Measurements from ENCODE around the gene CNTN6.

Gene CNTN6

GRCh38 chr3:1091286-1091685, 1.5 kb upstream of the CNTN6 start:
- H3K27me3 ChIP-seq: no peaks in the 10 kb centered on the region
- H3K9ac ChIP-seq: no peak overlapping the region
- H3K4me1 ChIP-seq: no peaks in the 10 kb centered on the region
- no peaks in the 10 kb centered on the region for H3K9me3 ChIP-seq
- no peak overlapping the region for H3K27ac ChIP-seq
- H4K20me1 ChIP-seq: no peaks in the 10 kb centered on the region
- H3K36me3 ChIP-seq: no peaks in the 10 kb centered on the region
- TF ChIP-seq Cebpa-rat (IDR thresholded peaks at IDR 0.05): no peak
- H3K4me3 ChIP-seq: no peak overlapping the region
- H3K4me2 ChIP-seq: no peak overlapping the region

GRCh38 chr3:1092061-1092460, 763 bp upstream of the CNTN6 start:
- no peak overlapping the region for H3K4me2 ChIP-seq
- H3K9ac ChIP-seq: no peak overlapping the region
- H3K4me1 ChIP-seq: no peaks in the 10 kb centered on the region
- H3K27ac ChIP-seq: no peak overlapping the region
- no peaks in the 10 kb centered on the region for H3K9me3 ChIP-seq
- H3K4me3 ChIP-seq: no peak overlapping the region
- TF ChIP-seq Cebpa-rat (IDR thresholded peaks at IDR 0.05): no peak
- no peaks in the 10 kb centered on the region for H4K20me1 ChIP-seq
- no peaks in the 10 kb centered on the region for H3K27me3 ChIP-seq
- H3K36me3 ChIP-seq: no peaks in the 10 kb centered on the region

GRCh38 chr3:1093217-1093616, 393 bp downstream of the CNTN6 start:
- no peak overlapping the region for H3K27ac ChIP-seq
- TF ChIP-seq Cebpa-rat (IDR thresholded peaks at IDR 0.05): no peak
- no peaks in the 10 kb centered on the region for H3K4me1 ChIP-seq
- no peak overlapping the region for H3K4me3 ChIP-seq
- H3K9me3 ChIP-seq: no peaks in the 10 kb centered on the region
- no peak overlapping the region for H3K9ac ChIP-seq
- H3K4me2 ChIP-seq: no peak overlapping the region
- no peaks in the 10 kb centered on the region for H4K20me1 ChIP-seq
- no peaks in the 10 kb centered on the region for H3K36me3 ChIP-seq
- no peaks in the 10 kb centered on the region for H3K27me3 ChIP-seq

- no peak for TF ChIP-seq Cebpa-rat (IDR thresholded peaks at IDR 0.05)
- H3K4me2 ChIP-seq: no peak overlapping the region
- H3K27ac ChIP-seq: no peak overlapping the region
Observed at GRCh38 chr3:1103525-1103924, 10.7 kb downstream of the CNTN6 start.

GRCh38 chr3:1117843-1118473, 25.1 kb downstream of the CNTN6 start:
- Histone ChIP-seq H3K4me3 (no peak overlapping the region), H3K9me3 (no peaks in the 10 kb centered on the region), H4K20me1 (no peaks in the 10 kb centered on the region), H3K27me3 (no peaks in the 10 kb centered on the region), H3K36me3 (no peaks in the 10 kb centered on the region), H3K4me1 (no peaks in the 10 kb centered on the region), H3K4me2 (no peak overlapping the region), H3K27ac (no peak overlapping the region), H3K9ac (no peak overlapping the region)
- TF ChIP-seq Cebpa-rat (IDR thresholded peaks at IDR 0.05): no peak

More at GRCh38 chr3:1103525-1103924, 10.7 kb downstream of the CNTN6 start:
- H3K4me1 ChIP-seq: no peaks in the 10 kb centered on the region
- no peaks in the 10 kb centered on the region for H3K9me3 ChIP-seq
- H3K27me3 ChIP-seq: no peaks in the 10 kb centered on the region
- H3K9ac ChIP-seq: no peak overlapping the region
- H3K36me3 ChIP-seq: no peaks in the 10 kb centered on the region
- H4K20me1 ChIP-seq: no peaks in the 10 kb centered on the region
- no peak overlapping the region for H3K4me3 ChIP-seq

- no peak for TF ChIP-seq Cebpa-rat (IDR thresholded peaks at IDR 0.05)
- H4K20me1 ChIP-seq: no peaks in the 10 kb centered on the region
- no peaks in the 10 kb centered on the region for H3K4me1 ChIP-seq
- no peak overlapping the region for H3K4me2 ChIP-seq
- no peak overlapping the region for H3K27ac ChIP-seq
- no peaks in the 10 kb centered on the region for H3K9me3 ChIP-seq
- H3K36me3 ChIP-seq: no peaks in the 10 kb centered on the region
- no peak overlapping the region for H3K9ac ChIP-seq
- H3K4me3 ChIP-seq: no peak overlapping the region
- H3K27me3 ChIP-seq: no peaks in the 10 kb centered on the region
Observed at GRCh38 chr3:1131166-1131565, 38.3 kb downstream of the CNTN6 start.

GRCh38 chr3:1135194-1135593, 42.4 kb downstream of the CNTN6 start:
- Histone ChIP-seq H3K4me1 (no peaks in the 10 kb centered on the region), H3K9ac (no peak overlapping the region), H3K36me3 (no peaks in the 10 kb centered on the region), H3K4me2 (no peak overlapping the region), H3K4me3 (no peak overlapping the region), H3K27ac (no peak overlapping the region), H4K20me1 (no peaks in the 10 kb centered on the region), H3K9me3 (no peaks in the 10 kb centered on the region), H3K27me3 (no peaks in the 10 kb centered on the region)
- no peak for TF ChIP-seq Cebpa-rat (IDR thresholded peaks at IDR 0.05)

GRCh38 chr3:1138036-1138435, 45.2 kb downstream of the CNTN6 start:
- H3K9ac ChIP-seq: no peak overlapping the region
- no peak overlapping the region for H3K4me2 ChIP-seq
- H3K4me3 ChIP-seq: no peak overlapping the region
- H3K4me1 ChIP-seq: no peaks in the 10 kb centered on the region
- no peaks in the 10 kb centered on the region for H4K20me1 ChIP-seq
- H3K9me3 ChIP-seq: no peaks in the 10 kb centered on the region
- TF ChIP-seq Cebpa-rat (IDR thresholded peaks at IDR 0.05): no peak
- no peak overlapping the region for H3K27ac ChIP-seq
- no peaks in the 10 kb centered on the region for H3K27me3 ChIP-seq
- H3K36me3 ChIP-seq: no peaks in the 10 kb centered on the region

- Histone ChIP-seq H4K20me1 (no peaks in the 10 kb centered on the region), H3K9ac (no peak overlapping the region), H3K4me1 (no peaks in the 10 kb centered on the region), H3K9me3 (no peaks in the 10 kb centered on the region), H3K4me3 (no peak overlapping the region), H3K4me2 (no peak overlapping the region), H3K27me3 (no peaks in the 10 kb centered on the region), H3K27ac (no peak overlapping the region), H3K36me3 (no peaks in the 10 kb centered on the region)
- TF ChIP-seq Cebpa-rat (IDR thresholded peaks at IDR 0.05): no peak
Observed at GRCh38 chr3:1139071-1139470, 46.2 kb downstream of the CNTN6 start.

GRCh38 chr3:1147326-1147725, 54.5 kb downstream of the CNTN6 start:
- Histone ChIP-seq H3K9ac (no peak overlapping the region), H3K36me3 (no peaks in the 10 kb centered on the region), H3K27ac (no peak overlapping the region), H3K4me3 (no peak overlapping the region), H3K4me2 (no peak overlapping the region), H3K4me1 (no peaks in the 10 kb centered on the region), H3K9me3 (no peaks in the 10 kb centered on the region), H4K20me1 (no peaks in the 10 kb centered on the region), H3K27me3 (no peaks in the 10 kb centered on the region)
- no peak for TF ChIP-seq Cebpa-rat (IDR thresholded peaks at IDR 0.05)

- Histone ChIP-seq H4K20me1 (no peaks in the 10 kb centered on the region), H3K4me3 (no peak overlapping the region), H3K36me3 (no peaks in the 10 kb centered on the region), H3K27ac (no peak overlapping the region), H3K9ac (no peak overlapping the region), H3K9me3 (no peaks in the 10 kb centered on the region), H3K4me2 (no peak overlapping the region), H3K27me3 (no peaks in the 10 kb centered on the region), H3K4me1 (no peaks in the 10 kb centered on the region)
- no peak for TF ChIP-seq Cebpa-rat (IDR thresholded peaks at IDR 0.05)
Observed at GRCh38 chr3:1147819-1148218, 55.0 kb downstream of the CNTN6 start.

All from BLaER1 (cell line).